WERI-Rb-1 (cell line): Measurements from ENCODE around the gene MBTPS1.

ENCODE experiments used
- DNase-seq: peaks from one replicate; pipeline ENCODE4 v3.0.0-alpha.2; 2020
- H3K27ac ChIP-seq: fragments of 250-450 bp; sonication (Bioruptor Pico); 2 replicates; pipeline ENCODE4 v1.5.1; 2020; ENCODE audit warnings: mild to moderate bottlenecking, moderate library complexity
- H3K27me3 ChIP-seq: fragments of 250-450 bp; sonication (Bioruptor Pico); 2 replicates; pipeline ENCODE4 v1.5.1; 2021; ENCODE audit warnings: mild to moderate bottlenecking, low read depth, moderate library complexity; ENCODE audit not compliant: insufficient read depth, severe bottlenecking
- H3K36me3 ChIP-seq: fragments of 250-450 bp; sonication (Bioruptor Pico); 2 replicates; pipeline ENCODE4 v1.5.1; 2020; ENCODE audit warnings: mild to moderate bottlenecking, moderate library complexity
- H3K4me3 ChIP-seq: 2 replicates; pipeline ENCODE4 v1.5.1; 2011; ENCODE audit warnings: low read depth, mild to moderate bottlenecking, control low read depth, low read length
- H3K9me3 ChIP-seq: fragments of 250-450 bp; sonication (Bioruptor Pico); 2 replicates; pipeline ENCODE4 v1.5.1; 2021; ENCODE audit warnings: mild to moderate bottlenecking, moderate library complexity; ENCODE audit not compliant: severe bottlenecking
- TF ChIP-seq, protein P1 (sequence below): IDR thresholded peaks from 2 replicates; pipeline ENCODE4 v1.5.1; 2011; ENCODE audit warnings: low read depth, mild to moderate bottlenecking, control low read depth, inconsistent platforms, low read length

MBTPS1 gene

GRCh38 chr16:84062734-84063640, 53.8 kb downstream of the MBTPS1 start:
- Histone ChIP-seq H3K36me3 (peaks cover 29% of the 10 kb centered on the region), H3K9me3 (no peaks in the 10 kb centered on the region), H3K27me3 (no peaks in the 10 kb centered on the region), H3K4me3 (no peak overlapping the region), H3K27ac (peak overlapping the region; percentile 69)
- DNase-seq: peak; percentile 78
- TF ChIP-seq, protein P1, sequence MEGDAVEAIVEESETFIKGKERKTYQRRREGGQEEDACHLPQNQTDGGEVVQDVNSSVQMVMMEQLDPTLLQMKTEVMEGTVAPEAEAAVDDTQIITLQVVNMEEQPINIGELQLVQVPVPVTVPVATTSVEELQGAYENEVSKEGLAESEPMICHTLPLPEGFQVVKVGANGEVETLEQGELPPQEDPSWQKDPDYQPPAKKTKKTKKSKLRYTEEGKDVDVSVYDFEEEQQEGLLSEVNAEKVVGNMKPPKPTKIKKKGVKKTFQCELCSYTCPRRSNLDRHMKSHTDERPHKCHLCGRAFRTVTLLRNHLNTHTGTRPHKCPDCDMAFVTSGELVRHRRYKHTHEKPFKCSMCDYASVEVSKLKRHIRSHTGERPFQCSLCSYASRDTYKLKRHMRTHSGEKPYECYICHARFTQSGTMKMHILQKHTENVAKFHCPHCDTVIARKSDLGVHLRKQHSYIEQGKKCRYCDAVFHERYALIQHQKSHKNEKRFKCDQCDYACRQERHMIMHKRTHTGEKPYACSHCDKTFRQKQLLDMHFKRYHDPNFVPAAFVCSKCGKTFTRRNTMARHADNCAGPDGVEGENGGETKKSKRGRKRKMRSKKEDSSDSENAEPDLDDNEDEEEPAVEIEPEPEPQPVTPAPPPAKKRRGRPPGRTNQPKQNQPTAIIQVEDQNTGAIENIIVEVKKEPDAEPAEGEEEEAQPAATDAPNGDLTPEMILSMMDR: peak; percentile 77

GRCh38 chr16:84061236-84061819, 55.4 kb downstream of the MBTPS1 start:
- H3K4me3 ChIP-seq: no peak overlapping the region
- TF ChIP-seq, protein P1: no peak
- no peak for DNase-seq
- no peaks in the 10 kb centered on the region for H3K9me3 ChIP-seq
- H3K36me3 ChIP-seq: peaks cover 24% of the 10 kb centered on the region
- no peak overlapping the region for H3K27ac ChIP-seq
- no peaks in the 10 kb centered on the region for H3K27me3 ChIP-seq

DNA sequence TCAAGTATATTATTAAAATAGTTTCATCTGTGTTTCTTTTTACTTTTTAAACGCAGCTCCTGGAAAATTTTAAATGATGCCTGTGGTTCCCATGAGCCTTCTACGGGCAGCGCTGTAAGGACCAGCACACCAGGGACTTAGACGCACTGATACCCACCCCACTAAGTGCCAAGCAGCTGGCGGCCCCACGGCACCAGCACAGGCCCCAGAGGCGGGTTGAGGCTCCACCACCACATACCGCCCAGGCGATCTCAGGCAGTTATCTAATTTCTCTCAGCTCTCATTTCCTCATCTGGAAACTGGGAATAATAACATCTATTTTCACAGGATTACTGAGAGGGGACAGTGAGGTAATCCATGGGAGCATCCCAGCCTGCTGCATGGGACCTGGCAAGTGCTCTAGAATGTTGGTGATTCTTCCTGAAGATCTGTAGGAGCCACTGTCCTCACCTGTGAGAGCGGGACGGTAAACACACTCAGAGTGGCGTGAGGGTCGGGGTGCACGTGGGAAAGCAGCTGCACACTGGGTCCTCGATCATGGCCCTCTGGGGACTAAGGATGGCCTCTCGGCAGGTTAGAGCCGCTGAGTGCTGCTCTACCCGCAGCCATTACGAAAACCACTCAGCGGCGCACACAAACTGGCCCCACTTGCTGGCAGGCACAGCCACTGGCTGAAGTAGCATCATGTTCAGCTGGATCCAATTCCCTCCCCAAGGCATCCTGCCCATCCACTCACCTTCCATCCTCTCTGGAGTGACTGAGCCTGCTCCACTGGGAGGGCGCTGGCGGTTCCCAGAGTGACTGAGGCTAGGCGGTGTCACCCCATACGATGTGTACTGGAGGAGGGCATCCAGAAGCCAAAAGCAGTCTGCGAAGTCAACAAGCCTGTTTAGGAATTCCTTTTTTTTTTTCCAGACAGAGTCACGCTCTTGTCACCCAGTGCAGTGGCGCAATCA, 56.5 kb downstream of the MBTPS1 start:
- TF ChIP-seq, protein P1: no peak
- Histone ChIP-seq H3K36me3 (peaks cover 18% of the 10 kb centered on the region), H3K9me3 (no peaks in the 10 kb centered on the region), H3K4me3 (no peak overlapping the region), H3K27me3 (no peaks in the 10 kb centered on the region), H3K27ac (no peak overlapping the region)
- no peak for DNase-seq

DNA sequence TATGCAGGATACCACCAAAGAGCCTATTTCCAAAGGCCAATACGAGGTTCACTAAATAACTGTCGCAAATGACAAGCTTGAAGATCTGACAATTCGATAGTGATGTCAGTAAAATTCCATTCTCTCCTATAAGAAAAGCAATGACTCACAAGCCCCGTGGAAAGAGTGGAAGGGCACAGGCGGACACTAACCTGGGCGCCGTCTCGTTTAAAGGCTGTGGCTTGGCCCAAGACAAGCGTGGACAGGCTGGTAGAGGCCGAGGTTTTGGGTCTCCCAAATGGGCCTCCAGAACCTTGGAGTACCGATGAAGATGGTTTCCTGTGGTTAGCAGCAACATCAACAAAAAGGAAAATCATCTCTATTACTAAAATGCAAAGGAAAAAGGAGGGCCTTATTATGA, 57.6 kb downstream of the MBTPS1 start:
- Histone ChIP-seq H3K27me3 (no peaks in the 10 kb centered on the region), H3K36me3 (peaks cover 17% of the 10 kb centered on the region), H3K9me3 (no peaks in the 10 kb centered on the region), H3K27ac (no peak overlapping the region), H3K4me3 (no peak overlapping the region)
- DNase-seq: no peak
- TF ChIP-seq, protein P1: no peak

GRCh38 chr16:84058664-84059063, 58.1 kb downstream of the MBTPS1 start:
- TF ChIP-seq, protein P1: no peak
- no peak for DNase-seq
- H3K36me3 ChIP-seq: peaks cover 19% of the 10 kb centered on the region
- H3K27me3 ChIP-seq: no peaks in the 10 kb centered on the region
- no peak overlapping the region for H3K27ac ChIP-seq
- H3K9me3 ChIP-seq: no peaks in the 10 kb centered on the region
- no peak overlapping the region for H3K4me3 ChIP-seq
